AG04449 (cell line): ENCODE results near the gene TMEM109.

Source experiments
- CTCF ChIA-PET: fragments of 350-600 bp; formaldehyde crosslinking; extraction: SDS; loops from one replicate; lab custom pipeline; 2021; ENCODE audit warnings: antibody characterized with exemption; lab: Yijun Ruan, JAX
- POLR2A ChIA-PET: fragments of 400-600, 350-600 bp; formaldehyde crosslinking; extraction: SDS; loops from one replicate; lab custom pipeline; 2020; ENCODE audit warnings: antibody characterized with exemption, inconsistent platforms; lab: Yijun Ruan, JAX
- DNase-seq: peaks from one replicate; pipeline ENCODE4 v3.0.0-alpha.2; 2010; ENCODE audit warnings: low read depth, low spot score
- H3K4me3 ChIP-seq: 2 replicates; pipeline ENCODE4 v1.5.1; 2011; ENCODE audit warnings: low read depth, mild to moderate bottlenecking, control low read depth, low read length
- CTCF ChIP-seq: IDR thresholded peaks from one replicate; pipeline ENCODE4 v1.5.1; 2011; ENCODE audit warnings: mild to moderate bottlenecking, moderate library complexity, low read length, control low read depth, inconsistent platforms; ENCODE audit not compliant: insufficient read depth; ENCODE audit errors: missing control alignments

Gene TMEM109

GRCh38 chr11:60948250-60948649, 34.3 kb downstream of the TMEM109 start:
- no peak for TF ChIP-seq CTCF
- ChIA-PET POLR2A (no interaction called here), CTCF (interaction anchor here (1.2 to 2.9 kb wide), 2 partner anchors 21 to 172 kb away, joined by 3 to 11 read pairs; no protein-coding TSS in a partner anchor)

DNA sequence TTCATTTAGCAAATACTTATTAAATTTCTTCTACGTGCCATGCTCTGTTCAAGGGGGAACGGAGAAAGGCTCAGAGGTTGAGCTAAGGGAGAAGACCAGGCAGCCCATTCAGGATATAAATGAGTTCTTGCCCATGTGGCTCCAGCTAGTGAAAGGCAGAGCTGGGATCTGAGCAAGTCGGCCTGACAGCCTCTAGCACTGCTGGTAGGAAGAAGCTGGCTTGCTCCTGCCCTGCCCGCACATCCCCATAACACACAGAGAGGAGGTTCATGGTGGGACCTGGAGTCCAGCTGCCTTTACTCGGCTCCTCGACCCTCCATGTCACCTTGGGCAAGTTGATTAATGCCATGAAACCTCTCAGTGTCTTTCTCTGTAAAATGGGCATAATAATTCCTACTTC, 36.1 kb downstream of the TMEM109 start:
- no peak overlapping the region for H3K4me3 ChIP-seq
- DNase-seq = no peak
- CTCF ChIA-PET = interaction anchor here (1.3 to 2.9 kb wide), 2 partner anchors 19 to 51 kb away, joined by 3 to 11 read pairs; no protein-coding TSS in a partner anchor
- POLR2A ChIA-PET = no interaction called here
- TF ChIP-seq CTCF = no peak

More at GRCh38 chr11:60948250-60948649, 34.3 kb downstream of the TMEM109 start:
- H3K4me3 ChIP-seq = no peak overlapping the region
- DNase-seq = no peak

DNA sequence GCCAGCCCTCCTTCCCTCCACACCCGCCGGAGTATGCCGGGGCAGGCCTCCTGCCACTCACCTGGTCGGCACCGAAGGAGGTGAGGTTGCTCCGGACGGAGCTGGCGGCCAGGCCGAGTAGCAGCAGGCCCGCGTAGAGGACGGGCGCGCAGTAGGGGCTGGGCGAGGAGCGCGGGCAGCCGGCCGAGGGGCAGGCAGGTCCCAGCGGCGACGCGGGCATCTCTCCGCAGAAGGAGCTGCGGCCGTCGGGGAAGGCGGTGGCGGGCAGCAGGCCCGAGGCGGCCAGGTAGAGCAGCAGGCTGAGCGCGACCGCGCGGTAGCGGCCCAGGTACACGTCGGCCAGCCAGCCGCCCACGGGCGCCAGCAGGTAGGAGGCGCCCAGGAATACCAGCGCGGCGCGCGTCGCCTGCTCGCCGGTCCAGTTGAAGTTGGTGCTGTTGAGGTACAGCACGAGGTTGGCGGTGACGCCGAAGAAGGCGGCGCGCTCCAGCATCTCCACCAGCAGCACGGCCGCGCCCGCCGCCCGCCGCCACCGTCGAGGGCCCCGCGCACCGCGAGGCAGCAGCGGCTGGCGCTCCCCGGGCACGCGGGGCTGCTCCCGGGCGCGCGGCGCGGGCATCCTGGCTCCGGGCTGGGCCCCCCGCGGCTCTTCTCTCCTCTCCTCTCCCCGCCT, 37.1 kb downstream of the TMEM109 start:
- peak overlapping the region; percentile 48; the same call in 1 of the 2 replicates for H3K4me3 ChIP-seq
- TF ChIP-seq CTCF = no peak
- ChIA-PET POLR2A (no interaction called here), CTCF (interaction anchor here (2.9 kb wide), 1 partner anchor 18 kb away, joined by 11 read pairs; no protein-coding TSS in a partner anchor)
- no peak for DNase-seq

DNA sequence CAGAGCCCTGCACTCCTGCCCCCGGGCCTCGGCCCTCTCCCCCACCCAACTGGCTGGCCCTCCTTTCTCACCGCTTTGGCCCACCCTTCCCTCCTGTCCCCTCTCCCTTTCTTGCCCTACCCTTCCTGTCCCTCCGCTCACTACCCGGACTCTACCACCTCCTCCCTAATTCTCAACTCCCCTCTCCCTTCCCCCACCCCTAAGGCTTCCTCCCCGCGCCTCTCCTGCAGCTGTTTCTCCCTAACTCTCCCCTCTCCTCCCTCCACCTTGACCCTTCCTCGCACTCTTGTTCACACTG, 37.6 kb downstream of the TMEM109 start:
- peak overlapping the region; percentile 48 for H3K4me3 ChIP-seq
- no peak for DNase-seq
- TF ChIP-seq CTCF = no peak
- ChIA-PET POLR2A (no interaction called here), CTCF (no interaction called here)

DNA sequence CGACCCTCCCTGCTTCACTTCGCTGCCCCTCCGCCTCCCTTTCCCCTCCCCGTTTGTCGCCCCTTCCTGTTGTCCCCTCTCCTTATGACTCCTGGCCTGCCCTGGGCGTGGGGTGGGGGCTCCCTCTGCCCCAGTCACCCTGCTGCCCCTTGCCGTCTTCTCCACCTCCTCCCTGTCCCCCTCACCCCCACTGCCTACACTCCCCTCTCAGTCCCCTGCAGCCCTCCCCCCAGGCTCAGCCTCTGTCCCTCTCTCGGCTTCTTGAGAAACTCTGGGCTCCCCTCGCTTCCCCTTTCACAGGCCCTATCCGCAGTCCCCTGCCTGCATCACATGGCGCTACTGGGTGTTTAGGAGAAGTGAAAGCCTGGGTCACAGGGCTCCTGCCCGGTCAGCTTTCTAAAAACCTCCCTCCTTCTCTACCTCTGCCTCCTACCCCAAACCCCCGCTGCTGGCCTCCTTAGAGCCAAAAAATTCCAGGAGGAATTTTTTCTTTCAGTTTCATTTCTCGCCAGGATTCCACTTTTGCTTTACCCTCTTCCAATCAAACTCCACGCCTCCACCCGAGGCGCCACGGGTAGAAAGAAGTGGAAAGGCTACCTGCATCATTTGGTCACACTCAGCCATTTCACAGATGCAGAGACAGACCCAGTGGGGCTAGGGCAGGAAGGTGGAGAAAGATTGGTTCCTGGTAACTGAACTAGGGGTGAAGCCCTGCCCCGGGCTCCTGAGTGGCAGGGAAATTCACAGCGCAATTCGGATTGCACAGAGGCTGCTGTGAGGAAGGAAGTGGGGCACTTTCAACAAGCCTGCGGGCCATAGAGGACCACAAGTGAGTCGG, 38.2 kb downstream of the TMEM109 start, which contains the start of gene SLC15A3:
Gene SLC15A3 (minus strand): TSS at position 273 of the 838 bp plus-strand sequence. CDS start 625 bp downstream, outside the sequence.
- POLR2A ChIA-PET = no interaction called here
- DNase-seq = no peak
- CTCF ChIA-PET = no interaction called here
- no peak for TF ChIP-seq CTCF
- peak within 1 kb of the TSS; percentile 48 for H3K4me3 ChIP-seq

DNA sequence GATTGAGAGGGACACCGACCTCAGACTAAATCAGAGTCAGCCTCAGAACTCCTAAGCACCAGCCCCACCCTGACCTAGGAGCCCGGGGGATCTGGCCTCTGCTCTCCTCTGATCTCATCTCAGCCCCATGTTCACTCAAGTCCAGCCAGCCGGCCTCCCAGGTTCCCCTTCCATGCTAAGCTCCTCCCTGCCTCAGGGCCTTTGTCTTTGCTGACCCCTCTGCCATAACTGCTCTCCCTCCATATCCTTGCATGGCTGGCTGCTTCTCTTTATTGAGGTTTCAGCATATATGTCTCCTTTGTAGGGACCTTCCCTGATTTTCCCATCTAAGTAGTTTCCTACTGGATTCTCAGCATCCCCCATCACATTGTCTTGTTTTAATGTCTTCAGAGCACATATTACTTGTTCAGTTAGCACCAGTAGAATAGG, 38.8 kb downstream of the TMEM109 start:
- CTCF ChIA-PET = no interaction called here
- H3K4me3 ChIP-seq = no peak overlapping the region
- no peak for TF ChIP-seq CTCF
- POLR2A ChIA-PET = no interaction called here
- DNase-seq = no peak
